T-helper 9 cell (primary cell): Measurements from ENCODE around the gene NUDT7.

Source experiments
- DNase-seq: peaks from one replicate; pipeline ENCODE4 v3.0.0-alpha.2; 2020

Gene NUDT7

DNA sequence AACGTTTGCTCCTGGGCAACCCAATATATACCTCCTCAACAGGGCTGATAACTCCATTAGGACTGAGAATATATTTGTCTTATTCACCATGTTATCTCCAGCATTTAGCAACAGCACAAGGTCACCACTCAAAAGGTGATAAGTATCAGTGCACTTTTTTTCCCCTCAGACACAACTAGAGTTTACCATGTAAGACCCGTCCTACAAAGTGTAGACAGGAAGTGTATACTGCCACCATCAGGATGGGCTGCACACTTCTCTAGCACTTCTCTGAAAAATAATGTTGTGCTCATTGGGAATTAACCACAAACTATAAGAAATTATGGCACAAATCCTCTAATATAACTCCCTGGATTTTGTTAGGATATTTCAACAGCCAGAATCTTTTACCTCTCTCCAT, 60.4 kb downstream of the NUDT7 start:
- no peak for DNase-seq

DNA sequence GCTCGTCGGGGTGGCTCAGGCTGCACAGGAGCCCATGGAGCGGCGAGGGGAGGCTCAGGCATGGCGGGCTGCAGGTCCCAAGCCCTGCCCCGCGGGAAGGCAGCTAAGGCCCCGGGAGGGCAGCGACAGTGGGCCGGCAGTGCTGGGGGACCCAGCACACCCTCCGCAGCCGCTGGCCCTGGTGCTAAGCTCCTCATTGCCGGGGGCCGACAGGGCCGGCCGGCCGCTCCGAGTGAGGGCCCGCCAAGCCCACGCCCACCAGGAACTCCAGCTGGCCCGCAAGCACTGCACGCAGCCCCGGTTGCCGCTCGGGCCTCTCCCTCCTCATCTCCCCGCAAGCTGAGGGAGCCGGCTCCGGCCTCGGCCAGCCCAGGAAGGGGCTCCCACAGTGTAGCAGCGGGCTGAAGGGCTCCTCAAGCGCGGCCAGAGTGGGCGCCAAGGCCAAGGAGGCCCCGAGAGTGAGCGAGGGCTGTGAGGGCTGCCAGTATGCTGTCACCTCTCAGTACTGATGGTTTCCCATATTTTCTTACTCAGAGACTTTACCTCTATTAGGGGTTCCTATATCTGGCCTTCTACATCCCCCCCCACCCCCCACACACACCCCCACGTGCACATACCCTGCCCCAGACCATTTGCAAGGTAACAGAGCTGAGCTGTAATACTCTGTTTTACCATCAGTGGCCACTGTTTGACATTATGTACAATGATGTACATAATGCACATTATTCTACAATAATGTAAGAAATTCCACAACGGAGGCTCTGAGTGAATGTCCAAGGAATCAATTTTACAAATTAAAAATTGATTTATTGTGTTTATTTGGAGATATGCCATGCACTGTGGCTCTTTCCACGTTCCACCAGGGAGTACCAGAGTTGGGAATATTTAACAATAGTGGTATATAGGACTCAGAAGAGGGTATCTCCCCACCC, 62.4 kb downstream of the NUDT7 start:
- DNase-seq, result no peak

DNA sequence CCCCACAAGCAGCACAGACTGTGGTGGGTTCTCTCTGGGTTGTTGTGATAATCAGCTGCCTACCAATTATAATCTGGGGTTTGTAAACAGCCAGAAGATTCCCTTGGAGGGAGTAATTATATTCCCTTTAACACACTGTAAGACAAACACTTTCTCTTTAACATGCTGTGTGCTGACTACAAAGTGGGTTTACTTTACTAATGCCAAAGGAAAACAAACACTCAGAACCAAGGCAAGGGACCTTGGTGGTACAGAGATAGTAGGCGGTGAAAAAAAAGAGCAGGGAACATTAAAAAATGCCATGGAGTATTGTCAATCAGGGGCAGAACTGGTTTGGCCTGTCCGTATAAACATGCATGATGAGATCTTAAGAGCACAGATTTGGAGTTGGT, 63.1 kb downstream of the NUDT7 start:
- DNase-seq, result no peak

DNA sequence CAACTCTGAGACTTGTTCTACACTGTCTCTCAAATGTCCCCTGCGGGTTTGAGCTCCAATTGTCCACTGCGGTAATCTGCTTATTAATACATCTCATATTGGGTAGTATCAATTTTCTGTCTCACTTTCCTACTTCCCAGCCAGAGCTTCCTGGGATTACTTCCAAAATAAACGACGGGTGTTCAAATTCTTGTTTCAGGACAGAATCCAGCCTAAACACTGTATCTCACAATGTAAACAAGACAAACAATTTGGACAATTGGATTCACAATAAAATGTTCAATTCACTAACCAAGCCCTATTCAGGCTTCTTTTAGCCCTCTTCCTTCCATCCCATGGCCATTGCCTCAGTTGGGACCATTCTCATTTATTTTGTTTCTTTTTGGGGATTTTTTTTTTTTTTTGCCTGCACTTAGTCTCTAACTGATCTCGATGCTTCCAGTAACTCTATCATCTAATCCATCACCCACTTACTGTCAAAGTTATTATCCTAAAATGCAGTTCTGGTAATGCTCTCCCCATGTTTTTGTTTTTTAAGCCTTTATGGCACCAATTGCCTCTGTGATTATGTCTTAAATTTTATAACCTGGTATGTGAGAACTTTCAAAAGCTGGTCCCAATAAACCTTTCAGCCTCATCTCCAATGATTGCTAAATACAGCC, 64.0 kb downstream of the NUDT7 start:
- DNase-seq, result no peak

DNA sequence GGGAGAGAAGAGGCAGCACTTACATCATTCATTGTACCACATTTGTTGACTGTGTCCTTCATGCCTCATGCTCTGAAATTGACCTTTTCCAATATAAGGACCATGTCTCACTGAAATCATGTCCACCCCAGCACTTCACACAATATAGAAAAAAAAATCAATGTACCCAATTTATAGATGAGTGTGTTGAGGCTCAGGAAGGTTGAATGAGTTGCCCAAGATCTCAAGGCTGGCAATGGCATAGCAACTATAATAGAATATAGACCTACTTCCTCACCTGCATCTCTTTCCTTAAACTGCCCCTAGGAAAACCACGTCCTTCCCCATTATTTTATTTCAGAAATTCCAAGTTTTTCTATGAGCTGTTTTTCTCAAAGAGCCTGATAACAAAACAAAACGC, 65.1 kb downstream of the NUDT7 start:
- DNase-seq, result no peak

DNA sequence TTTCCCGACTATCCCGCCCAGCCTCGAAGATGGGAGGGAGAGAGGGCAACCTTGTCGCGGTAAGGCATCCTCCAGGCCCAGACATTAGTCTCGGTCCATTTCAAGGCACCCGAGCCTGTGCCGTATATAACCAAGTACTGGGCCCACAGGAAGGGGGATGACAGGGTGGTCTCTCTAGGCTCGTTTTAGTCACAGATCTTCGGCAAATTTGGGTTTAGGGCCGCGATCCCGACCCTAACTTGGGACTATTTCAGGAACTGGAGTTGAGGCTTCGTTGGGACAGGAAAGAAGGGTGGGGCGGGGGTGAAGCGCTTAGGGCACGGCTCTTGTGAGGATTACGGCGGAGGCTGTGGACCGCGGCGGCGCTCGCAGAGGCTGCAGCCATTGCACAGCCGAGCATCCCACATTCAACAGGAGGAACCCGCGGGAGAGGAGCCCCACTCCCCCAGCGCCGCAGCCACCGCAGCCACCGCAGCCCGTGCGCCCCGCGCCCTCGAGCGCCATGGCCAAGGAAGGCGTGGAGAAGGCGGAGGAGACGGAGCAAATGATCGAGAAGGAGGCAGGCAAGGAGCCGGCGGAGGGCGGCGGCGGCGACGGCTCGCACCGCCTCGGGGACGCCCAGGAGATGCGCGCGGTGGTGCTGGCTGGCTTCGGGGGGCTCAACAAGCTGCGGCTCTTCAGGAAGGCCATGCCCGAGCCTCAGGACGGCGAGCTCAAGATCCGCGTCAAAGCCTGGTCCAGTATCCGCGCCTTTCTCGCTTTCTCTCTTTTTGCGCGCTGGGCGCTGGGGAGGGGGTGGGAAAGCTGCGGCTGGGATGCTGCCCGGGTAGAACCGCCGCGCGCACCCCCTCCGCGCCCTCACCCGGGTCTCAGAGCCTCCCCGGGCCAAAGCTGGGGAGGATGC, 66.1 kb downstream of the NUDT7 start, which contains the start of gene VAT1L:
Gene VAT1L (plus strand): TSS at position 384 of the 904 bp plus-strand sequence. CDS start 119 bp downstream, at position 503.
- DNase-seq, result no peak

DNA sequence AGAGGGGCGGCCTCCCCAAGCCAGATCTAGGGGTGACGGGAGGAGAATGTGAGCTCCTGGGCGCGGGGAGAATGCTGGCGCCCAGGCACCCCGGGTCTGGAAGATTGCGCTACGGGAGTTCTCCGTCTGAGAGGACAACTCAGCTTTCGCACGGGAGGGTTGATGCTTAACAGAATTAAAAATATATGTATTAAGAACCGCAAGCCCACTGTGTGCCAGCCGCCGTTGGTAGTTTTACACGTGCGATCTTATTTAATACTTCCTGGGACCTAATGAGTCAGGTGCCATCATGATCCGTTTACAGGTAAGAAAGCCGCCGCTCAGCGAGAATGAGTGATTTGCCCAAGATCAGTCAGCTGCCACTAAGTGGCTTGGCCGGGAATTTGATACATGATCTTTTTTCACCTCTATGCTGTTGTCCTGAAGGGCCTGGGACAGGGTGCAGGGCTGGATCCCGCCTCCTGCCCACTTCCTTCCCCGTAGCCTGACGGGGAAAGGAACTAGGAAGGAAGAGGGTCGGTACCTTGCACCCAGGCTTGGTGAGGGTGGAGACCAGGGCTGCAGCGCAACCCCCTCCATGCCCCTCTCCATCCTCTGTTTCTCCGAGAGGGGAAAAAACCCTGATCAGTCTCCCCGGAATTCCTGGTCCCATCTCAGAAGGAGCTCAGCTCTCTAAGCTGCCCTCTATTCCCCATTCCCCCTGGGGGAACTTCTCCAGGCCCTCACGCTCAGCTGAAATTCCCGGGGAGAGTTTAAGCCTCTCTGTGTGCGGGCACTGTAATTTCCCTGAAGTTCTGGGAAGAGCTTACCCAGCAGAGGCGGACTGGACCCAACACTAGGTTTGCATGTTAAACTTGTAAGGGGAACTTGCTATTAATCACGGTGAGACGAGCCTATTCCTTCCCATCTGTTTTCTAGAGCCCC, 67.0 kb downstream of the NUDT7 start:
- DNase-seq, result no peak

DNA sequence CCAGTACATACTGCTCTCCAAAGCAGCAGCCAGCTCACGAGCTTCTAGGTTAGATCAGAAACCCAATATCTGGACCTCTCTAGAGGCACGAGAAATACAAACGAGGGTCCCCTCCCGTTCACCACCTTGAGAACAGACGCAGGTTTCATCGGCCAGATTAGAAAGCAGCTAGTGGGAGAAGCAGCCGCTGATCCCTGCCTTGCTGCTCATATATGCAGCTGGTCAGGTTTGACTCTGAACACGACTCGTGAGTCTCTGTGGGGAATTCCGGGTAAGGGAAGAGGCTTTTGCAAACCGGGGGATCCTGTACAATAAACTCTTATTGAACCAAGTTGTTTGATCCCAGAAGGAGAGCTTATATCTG, 67.7 kb downstream of the NUDT7 start:
- no peak for DNase-seq

DNA sequence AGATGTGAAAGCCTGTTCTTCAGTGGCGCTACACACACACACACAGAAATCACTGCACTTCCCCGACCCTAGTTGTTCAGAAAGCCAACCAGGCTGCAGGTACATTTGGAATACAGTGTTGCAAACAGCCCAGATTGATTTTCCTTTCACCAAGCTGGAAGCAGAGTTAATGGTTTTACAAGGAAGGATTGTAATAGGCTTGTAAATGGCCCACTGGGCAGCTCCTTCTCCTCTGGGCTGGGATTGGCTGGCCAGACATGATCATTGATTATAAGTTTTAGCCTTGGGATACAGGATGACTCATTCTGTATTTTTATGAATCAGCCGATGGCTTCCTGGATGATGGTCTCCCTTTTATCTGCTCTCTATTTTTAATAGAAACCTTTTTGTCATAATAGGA, 68.6 kb downstream of the NUDT7 start:
- DNase-seq, result no peak
